Kidney glomerular epithelial cell (primary cell): ENCODE measurements around the gene MAPKBP1.
"Not testable (repeated sequence)": the region's sequence is repeated elsewhere in the genome, so short reads cannot be mapped to it uniquely, and the experiment has no call there.

Source experiments
- DNase-seq: peaks from one replicate; lab custom pipeline; 2025; lab: John Stamatoyannopoulos, UW

MAPKBP1 gene

GRCh38 chr15:41827880-41828806, 53.9 kb downstream of the MAPKBP1 start, which contains the start of gene JMJD7:
TSS of gene JMJD7 (plus strand) at chr15:41828092. CDS start at chr15:41828125, 33 bp downstream.
- DNase-seq, result peak; percentile 78

- DNase-seq, result no peak
These were observed 54.5 kb downstream of the MAPKBP1 start for GRCh38 chr15:41828807-41829141.

- DNase-seq, result no peak
These were observed 55.8 kb downstream of the MAPKBP1 start for GRCh38 chr15:41829959-41830646.

- not testable (repeated sequence) for DNase-seq
These were observed 57.0 kb downstream of the MAPKBP1 start for GRCh38 chr15:41831291-41831690.

GRCh38 chr15:41832208-41832607, 57.9 kb downstream of the MAPKBP1 start:
- no peak for DNase-seq

GRCh38 chr15:41832875-41833274, 58.6 kb downstream of the MAPKBP1 start:
- peak; percentile 6 for DNase-seq

GRCh38 chr15:41834096-41834495, 59.8 kb downstream of the MAPKBP1 start:
- DNase-seq, result no peak

- no peak for DNase-seq
These were observed 61.8 kb downstream of the MAPKBP1 start for GRCh38 chr15:41836073-41836472.

- no peak for DNase-seq
These were observed 62.6 kb downstream of the MAPKBP1 start for GRCh38 chr15:41836713-41837454.

GRCh38 chr15:41838400-41838897, 64.2 kb downstream of the MAPKBP1 start, which contains the start of gene PLA2G4B:
TSS of gene PLA2G4B (plus strand) at chr15:41838847. CDS start at chr15:41838914, 67 bp downstream.
- DNase-seq, result no peak

- DNase-seq, result no peak
These were observed 65.7 kb downstream of the MAPKBP1 start for GRCh38 chr15:41839781-41840491.

- no peak for DNase-seq
These were observed 66.4 kb downstream of the MAPKBP1 start for GRCh38 chr15:41840673-41841072.

- DNase-seq, result no peak
These were observed 66.8 kb downstream of the MAPKBP1 start for GRCh38 chr15:41841131-41841530.

GRCh38 chr15:41842229-41842628, 67.9 kb downstream of the MAPKBP1 start:
- DNase-seq, result no peak

GRCh38 chr15:41843571-41843970, 69.3 kb downstream of the MAPKBP1 start:
- no peak for DNase-seq

GRCh38 chr15:41844814-41845213, 70.5 kb downstream of the MAPKBP1 start:
- DNase-seq, result no peak

- no peak for DNase-seq
These were observed 72.9 kb downstream of the MAPKBP1 start for GRCh38 chr15:41847206-41847605.

- DNase-seq, result no peak
These were observed 73.7 kb downstream of the MAPKBP1 start for GRCh38 chr15:41847981-41848380.

- DNase-seq, result no peak
These were observed 74.3 kb downstream of the MAPKBP1 start for GRCh38 chr15:41848631-41849030.

GRCh38 chr15:41849204-41849603, 74.9 kb downstream of the MAPKBP1 start:
- no peak for DNase-seq

GRCh38 chr15:41849861-41850260, 75.6 kb downstream of the MAPKBP1 start:
- no peak for DNase-seq
